CD4-positive, alpha-beta T cell treated with Interleukin-4 for 1 hour (primary cell): Measurements from ENCODE around the gene DIDO1.
"Not testable (repeated sequence)": the region's sequence is repeated elsewhere in the genome, so short reads cannot be mapped to it uniquely, and the experiment has no call there.

Source experiments
- DNase-seq, 2 donors: peaks; one replicate each; pipeline ENCODE4 v3.0.0-alpha.2; 2020 to 2022

Gene DIDO1

DNA sequence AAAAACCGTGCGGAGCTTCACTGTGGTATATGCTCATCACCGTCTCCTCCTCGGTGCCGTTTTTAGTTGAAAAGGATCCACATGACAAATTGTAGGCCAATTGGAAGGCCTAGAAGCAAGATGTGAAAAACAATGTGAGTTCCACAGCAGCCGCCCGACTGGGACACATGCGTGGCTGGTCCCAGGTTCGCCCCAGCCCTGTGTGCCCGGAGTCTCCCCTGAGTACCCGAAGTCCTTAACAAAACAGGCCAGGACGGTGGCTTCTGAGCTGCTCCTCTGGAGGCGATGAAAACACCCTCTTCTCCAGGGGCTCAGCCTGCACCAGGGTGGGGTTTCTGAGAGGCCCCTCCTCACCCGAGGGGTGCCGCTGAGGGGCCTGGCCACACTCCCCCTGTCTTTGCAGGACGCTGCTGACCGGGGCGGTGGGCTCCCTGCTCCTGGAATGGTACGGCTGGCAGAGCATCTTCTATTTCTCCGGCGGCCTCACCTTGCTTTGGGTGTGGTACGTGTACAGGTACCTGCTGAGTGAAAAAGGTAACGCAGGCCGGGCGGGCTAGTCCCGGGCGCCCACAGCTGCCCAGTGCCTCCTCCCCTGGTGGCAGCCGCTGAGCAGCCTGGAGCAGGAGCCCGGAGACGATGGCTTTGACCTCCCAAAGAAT, 36.0 kb upstream of the DIDO1 start:
- DNase-seq, result no peak

DNA sequence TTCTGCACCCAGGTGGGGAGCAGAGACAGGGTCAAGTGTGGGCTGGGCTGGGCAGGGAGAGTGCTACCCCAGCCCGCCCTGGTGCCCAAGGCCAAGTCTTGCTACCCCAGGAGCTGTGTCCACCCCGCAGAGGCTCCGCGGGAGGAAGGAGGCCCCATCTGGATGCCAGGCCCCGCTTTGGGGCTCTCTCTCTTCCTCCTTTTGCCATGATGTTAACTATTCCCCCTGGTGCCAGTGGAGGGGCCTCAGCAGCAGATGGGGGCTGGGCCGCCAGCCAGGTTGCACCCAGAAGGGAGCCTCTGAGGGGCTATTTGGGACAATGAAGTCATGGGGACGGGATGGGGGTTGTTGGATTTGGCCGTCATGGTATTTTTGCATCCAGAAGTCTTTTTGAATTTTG, 35.5 kb upstream of the DIDO1 start:
- DNase-seq, result no peak

DNA sequence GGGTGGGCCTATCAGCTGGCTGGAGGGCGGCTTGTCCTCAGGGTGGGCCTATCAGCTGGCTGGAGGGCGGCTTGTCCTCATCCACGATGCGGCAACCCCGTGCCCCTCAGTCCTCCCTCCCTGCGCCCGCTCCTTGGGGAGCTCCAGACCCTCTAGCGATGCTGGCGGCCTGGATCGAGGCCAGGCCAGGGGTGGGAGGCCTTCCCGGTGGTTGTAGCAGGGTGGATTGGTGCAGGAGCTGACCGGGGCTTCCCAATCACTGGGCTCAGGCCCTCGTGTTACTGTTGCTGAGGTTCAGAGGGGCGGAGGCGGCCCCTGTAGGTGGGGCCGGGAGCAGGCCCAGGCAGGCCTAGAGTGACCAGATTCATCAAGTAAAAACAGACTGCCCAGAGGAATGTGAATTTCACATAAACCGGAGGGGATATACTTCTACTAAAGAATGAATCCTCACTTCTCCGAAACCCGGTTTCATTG, 35.0 kb upstream of the DIDO1 start:
- DNase-seq, result no peak

DNA sequence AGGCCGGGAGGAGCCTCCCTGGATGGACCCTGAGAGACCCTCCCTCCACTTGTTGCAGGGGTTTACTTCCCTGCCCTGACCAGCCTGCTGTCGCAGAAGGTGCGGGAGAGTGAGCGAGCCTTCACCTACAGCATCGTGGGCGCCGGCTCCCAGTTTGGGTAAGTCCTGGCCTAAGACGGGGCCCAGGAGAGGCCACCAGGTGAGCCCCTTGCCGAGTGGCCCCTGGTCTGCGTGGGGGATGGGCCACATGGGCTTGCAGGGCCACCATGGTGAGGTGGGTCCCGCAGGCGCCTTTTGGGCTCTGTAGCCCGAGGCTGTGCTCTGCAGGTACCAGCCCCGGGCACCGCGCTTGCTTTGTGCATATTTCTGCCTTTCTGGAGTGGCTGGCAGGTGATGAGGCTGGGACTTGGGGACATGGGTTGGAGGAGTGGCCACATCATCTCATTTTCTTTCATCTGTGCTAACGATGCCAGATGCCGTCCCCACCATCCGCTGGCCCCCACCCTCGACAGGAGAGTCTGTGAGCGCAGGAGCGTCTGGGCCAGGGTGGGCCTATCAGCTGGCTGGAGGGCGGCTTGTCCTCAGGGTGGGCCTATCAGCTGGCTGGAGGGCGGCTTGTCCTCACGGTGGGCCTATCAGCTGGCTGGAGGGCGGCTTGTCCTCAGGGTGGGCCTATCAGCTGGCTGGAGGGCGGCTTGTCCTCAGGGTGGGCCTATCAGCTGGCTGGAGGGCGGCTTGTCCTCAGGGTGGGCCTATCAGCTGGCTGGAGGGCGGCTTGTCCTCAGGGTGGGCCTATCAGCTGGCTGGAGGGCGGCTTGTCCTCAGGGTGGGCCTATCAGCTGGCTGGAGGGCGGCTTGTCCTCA, 34.4 kb upstream of the DIDO1 start:
- not testable (repeated sequence) for DNase-seq

DNA sequence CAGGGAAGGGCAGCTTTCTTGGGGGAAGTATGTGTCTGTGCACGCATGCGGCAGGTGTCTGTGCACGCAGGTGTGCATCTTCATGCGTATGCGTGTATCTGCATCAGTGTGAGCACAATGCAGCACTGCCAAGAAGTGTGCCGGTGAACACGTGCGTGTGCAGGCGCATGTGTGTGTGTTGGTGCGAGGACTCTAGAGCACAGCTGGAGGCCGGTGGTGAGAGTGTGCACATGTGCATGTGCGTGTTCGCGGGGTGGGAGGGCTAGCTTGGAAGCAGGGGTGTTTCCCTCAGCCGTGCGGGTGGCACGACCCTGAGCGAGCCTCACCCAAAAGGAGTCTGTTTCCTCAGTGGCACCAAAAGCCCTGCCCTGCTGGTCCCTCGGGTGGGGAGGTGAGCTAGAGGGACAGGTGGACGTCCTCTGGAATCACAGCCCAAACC, 33.7 kb upstream of the DIDO1 start:
- DNase-seq, result no peak

DNA sequence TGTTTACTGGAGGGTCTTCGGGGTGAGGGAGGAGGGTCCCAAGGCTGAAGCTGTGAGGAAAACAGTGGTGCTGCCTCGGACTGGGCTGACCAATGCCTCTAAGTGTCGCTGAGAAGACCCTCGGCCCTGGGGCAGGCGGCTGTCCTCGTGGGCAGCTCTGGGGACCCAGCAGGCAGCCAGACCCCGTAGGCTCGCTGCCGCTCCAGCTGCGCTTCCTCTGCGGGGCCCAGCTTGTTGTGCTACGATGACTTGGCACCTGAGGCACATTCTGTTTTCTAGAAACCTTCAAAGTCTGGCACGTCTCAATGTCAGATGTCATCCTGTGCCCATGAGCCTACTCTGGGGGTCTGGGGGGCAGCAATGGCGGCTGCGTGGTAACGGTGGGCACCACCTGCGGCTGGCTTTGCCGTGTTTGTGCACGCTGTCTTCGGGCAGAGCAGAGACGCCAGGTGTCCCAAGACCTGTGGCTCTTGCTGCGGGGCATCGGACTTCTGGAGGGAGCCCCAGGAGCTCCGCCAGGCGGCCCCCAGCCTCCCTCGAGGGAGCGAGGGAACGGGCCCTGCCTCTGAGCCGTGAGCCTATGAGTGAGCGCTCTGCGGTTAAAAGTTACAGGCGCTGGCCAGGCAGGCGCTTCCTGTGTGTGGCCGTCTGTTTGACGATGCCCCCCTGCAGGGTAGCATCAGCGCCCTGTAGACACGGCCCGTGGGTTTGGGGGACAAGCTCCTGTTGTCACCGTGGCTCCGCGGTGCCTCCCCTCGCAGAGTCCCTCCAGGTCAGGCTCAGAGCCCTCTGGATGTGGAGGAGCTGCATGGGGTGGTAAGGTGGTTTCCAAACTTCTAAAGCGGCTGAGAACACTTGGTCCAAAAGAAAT, 33.0 kb upstream of the DIDO1 start:
- DNase-seq, result no peak

DNA sequence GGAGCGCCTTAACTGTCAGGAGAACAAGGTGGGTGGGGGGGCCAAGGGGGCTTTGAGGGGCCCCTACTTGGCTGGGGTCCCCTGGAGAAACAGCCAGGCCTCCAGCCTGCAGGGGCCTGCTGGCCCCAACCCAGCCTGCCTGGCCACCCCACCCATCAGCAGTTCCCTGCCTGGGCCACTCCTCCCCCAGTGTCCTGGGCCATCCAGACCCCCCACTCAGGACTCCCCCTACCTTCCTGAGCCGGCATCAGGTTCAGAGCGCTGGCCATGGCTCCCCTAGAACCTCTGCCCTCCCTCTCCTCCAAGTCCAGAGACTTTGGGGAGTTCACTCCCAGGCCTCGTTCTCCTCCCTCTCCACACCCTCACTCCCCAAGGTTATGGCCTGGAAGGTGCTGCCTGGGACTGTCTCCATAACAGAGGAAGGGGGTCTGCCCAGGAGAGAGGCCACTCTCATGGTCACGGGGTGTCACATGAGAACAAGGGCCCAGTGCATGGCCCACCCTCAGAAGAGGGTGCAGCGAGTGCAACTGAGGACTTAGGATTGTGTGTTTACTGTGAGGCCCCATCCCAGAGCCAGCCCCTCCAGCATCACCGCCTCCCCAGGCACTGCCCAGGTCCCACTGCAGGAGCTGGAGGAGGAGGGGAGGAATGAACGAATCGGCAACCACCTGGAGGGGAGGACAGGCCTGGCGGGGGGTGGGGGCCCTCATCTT, 32.2 kb upstream of the DIDO1 start:
- no peak for DNase-seq

DNA sequence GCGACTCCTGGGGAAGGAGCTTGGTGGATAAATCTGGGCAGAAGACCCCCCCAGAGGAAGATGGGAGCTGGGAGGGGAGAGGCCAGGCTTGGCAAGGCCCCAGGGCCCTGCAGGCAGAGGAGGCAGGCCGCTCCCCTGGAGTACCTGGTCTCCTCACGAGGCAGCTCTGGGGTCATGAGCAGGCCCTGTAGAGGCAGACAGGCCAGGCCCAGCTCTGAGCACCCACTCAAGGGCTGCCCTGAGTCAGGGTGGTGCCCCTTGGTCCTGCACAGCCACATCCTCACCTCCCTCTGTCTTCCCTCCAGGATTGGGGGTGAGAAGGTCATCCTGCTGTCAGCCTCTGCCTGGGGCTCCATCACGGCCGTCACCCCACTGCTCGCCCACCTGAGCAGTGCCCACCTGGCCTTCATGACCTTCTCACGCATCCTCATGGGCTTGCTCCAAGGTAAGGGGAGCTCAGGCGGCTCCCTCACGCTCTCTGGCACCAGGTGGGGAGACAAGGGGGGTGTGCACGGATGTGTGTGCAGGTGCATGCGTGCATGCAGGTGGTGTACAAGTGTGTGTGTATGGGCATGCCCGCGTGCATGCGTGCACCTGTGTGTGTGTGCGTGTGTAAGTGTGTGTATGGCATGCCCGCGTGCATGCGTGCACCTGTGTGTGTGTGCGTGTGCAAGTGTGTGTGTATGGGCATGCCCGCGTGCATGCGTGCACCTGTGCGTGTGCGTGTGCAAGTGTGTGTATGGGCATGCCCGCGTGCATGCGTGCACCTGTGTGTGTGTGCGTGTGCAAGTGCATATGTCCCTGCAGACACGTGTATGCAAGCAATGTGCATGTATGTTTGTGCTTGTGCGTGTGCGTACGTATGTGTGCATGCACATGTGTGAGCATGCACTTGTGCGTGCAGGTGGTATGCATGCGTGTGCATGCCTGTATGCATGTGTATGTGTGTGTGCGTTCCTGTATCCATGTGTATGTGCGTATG, 31.1 kb upstream of the DIDO1 start:
- no peak for DNase-seq

DNA sequence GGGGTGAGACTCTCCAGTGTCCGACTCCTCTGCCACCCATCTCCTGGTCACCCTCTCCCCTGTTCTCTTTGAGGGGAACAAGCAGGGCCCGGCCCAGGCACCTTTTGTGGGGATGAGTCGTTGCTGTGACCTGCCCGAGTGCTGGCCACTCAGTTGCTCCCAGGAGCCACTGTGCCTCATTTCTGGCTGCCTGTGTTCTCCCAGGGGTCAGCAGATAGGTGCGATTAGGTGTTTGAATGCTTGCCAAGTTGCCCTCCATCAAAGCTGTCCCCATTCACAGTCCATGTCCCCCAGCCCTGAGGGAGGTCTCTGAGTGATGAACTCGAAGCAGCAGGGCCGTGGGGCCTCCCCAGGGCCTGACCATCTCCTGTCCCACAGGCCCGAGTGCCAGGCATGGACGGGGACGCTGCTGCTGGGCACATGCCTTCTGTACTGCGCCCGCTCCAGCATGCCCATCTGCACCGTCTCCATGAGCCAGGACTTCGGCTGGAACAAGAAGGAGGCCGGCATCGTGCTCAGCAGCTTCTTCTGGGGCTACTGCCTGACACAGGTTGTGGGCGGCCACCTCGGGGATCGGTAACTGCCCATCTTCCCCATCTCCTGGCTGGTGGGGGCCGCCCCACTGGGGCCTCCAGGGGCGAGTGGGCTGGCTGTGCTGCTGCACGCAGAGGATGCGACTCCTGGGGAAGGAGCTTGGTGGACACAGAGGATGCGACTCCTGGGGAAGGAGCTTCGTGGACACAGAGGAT, 30.3 kb upstream of the DIDO1 start:
- no peak for DNase-seq

DNA sequence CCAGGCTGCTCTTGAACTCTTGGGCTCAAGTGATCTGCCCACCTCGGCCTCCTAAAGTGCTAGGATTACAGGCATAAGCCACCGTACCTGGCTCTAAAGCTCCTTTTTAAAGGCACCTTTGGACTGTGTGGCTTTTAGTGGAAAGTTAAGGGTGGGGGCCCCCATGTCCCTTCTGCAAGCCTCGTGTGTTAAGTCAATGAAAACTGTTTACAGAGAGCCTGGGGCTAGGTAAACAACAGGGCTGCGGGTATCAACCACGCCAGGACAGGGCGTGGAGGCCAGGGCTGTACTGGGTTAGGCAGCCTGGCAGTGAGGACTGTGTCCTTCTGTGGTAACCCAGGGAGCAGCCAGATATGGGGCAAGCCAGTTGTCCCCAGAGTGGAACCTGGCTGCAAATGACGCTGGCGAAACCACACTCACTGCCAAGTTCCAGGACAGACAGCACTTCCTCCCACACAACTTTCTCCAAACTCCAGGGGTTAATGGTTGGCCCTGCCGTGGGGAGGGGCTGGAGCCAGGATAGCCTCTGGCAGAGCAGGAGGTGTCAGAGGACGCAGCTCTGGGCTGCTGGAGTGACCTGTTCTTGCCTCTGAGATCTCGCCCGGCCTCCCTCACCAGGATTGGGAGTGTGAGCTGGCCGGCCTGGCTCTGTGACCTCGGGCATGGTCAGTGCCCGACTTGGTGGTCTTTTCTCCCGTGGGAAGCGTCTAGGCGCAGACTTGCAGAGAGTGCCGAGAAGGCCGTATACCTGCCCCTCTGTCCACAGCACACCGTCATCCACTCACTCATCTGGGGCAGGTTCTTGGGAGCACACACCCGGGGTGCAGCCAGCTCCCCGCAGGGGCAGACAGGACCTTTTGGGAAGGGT, 29.4 kb upstream of the DIDO1 start:
- DNase-seq, result no peak

DNA sequence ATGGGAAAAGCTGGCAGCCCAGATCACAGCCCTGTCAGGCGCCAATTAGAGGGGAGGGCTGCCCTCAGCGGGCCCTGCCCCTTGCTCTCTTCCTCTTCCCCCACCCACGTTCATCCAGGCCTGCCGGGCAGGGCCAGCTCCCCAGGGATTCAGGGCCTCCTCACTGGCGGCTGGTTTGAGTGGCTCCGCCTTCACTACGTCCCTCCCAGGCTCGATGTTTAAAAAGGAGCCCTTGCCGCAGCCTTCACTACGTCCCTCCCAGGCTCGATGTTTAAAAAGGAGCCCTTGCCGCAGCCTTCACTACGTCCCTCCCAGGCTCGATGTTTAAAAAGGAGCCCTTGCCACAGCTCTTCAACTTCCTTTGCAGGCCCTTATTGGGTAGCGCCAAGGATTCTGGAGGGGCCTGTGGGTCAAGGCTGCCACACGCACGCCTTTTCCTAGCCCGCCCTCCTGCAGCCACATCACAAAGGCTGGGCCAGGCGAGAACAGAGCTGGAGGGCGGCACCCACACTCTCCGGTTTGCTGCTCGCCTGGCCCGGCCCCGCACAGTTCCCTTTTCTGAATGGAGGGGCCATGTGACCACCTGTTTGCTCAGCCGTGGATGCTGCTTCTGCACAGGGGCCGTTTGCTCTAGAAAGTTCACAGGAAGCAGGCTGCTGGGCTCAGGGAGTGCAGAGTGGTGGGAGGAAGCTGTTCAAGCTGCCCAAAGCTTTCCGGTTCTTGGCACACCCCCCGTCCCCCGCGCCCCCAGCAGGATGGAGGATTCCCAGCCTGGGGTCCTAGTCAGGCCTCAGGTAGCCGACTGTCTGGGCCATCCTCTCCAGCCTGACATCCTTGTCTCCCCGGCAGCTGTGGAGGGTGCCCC, 27.8 kb upstream of the DIDO1 start:
- peak; percentile 78 to 85 for DNase-seq

DNA sequence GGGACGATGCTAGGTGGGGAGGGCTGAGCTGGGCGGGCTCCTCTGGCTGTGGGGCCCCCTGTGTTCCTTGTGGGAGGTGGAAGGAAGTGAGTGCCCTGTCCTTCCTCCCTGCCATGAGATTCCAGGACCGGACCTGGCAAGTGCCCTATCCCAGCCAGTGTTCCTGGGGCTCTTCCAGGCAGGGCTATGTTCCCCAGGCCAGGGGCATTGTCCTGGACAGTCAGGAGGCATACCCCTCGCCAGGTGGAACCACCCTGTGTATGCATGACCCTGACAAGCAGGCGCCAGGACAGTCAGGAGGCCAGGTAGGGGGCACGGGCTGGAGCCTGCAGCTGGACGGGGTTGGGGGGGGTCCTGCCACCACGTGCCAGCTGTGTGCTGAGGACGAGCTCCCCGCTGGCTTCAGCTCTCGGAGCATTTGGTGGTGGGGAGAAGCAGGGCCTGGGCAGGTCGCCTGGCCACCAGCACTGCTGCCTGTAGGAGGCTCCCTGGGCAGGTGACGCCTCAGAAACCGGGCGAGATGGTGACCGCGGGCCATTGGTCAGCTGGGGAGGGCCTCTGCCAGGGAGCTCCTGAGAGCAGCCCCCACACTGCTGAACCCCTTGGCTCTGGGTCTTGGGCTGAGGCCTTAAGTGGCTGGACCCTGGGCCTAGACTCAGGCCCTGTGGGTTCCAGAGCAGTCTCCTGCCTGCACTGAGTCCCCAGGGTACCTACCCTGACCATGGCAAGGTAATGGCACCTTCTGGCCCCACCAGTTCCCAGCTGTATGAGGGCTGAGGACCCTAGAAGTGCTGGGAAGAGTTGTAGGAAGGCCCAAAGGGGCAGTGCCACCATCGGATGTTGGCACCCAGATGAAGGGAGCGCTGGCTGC, 26.9 kb upstream of the DIDO1 start:
- no peak for DNase-seq

DNA sequence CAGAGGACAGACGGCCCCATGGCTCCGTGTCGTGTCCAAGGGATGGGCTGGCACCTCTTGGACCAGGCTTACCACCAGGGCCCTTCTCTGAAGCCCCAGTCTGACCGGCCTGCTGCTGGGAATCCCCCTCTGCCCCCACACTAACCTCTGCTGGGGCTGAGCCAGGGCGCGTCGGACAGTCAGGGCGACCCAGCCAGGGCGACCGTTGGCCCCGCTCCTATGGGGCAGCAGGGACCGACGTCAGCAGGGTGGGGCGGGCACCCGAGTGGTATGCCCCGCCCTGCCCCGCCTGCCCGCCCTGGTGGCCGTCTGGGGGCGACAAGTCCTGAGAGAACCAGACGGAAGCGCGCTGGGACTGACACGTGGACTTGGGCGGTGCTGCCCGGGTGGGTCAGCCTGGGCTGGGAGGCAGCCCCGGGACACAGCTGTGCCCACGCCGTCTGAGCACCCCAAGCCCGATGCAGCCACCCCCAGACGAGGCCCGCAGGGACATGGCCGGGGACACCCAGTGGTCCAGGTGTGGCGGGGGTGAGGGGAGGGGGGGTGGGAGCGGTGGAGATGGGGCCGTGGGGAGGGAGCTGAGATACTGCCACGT, 26.2 kb upstream of the DIDO1 start, which contains the start of gene SLC17A9:
Gene SLC17A9 (plus strand): TSS at position 337 of the 595 bp plus-strand sequence. CDS start 122 bp downstream, at position 459.
- peak; percentile 48 to 72 for DNase-seq

DNA sequence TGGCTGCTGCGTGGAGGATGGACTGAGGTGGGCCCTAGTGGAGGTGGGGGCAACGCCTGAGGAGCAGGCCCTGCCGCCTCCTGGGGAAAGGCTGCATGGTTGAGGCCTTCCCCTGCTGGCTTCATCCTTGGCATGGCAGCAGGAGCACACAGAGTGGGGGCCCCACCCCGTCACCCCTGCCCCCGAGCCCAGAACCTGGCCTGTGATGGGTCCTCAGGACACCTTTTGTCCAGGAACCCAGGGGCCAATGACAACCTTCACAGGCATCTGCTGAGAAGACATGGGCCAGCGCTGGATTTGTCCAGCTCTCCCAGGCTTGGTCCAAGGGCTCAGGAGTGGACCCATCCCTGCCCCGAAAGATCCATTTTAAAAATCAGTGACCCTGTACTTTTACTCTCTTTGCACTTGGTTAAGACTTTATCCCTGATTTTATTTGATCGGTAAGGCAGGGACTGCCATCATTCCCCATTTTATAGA, 25.6 kb upstream of the DIDO1 start:
- DNase-seq, result no peak

DNA sequence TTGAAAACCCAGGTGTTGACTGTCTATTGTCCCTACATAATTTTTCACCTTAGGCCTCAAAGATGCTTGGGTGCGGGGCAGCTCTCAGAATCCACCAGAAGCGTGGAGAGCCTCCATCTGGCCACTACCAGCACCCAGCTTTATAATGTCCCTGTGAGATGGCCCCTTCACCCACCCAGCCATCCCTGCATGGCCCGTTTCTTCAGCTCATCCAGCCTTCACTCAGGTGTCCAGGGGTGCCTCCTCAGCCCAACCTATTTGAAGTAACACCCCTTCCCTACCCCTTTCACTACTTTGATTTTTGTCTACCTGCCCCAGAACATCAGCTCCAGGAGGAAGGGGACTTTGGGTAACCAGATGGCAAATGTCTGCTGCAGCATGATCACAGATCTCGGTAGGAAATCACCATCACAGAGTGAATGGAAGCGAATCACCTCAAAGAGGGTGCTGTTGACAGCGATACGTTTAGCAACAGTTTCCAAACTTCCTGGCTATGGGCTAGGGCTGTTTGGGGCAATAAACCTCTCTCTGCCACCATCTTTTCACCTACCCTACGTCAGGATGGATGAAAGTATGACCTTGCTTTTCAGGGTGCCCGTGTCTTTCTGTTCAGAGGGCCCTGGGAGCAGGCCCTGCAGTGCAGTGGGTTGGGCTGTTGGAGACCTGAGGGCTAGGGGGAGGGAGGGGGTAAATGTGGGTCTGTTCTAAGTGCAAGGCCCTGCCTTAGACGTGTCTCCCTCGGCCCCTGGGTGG, 25.0 kb upstream of the DIDO1 start:
- DNase-seq, result no peak

DNA sequence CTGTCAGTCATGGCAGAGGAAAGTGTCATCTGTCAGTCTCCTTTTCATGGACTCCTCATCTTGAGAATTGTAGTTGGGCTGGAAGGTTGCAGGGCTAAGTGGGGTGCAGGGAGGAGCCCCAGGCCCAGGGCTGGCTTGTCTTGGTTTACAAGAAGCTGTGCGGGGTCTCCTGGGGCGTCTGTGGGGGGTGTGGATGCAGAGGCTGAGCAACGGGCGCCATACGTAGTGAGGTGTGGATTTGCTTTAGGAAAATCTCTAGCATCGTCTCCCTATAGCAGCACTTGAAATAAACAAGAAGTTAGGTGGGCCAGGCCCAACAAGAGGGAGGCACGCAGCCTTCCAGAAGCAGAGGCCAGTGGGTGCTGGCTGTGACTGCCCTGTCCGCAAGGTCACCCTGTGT, 24.4 kb upstream of the DIDO1 start:
- no peak for DNase-seq
